Measurements from ENCODE around the gene KLC1. TPM values are rescaled to one million over a fixed set of nuclear protein-coding genes. Genes with fewer than 3 reads are reported as not detected.

KLC1 gene
- total RNA-seq, 1 donor from 2014 or later: 148 TPM

DNA sequence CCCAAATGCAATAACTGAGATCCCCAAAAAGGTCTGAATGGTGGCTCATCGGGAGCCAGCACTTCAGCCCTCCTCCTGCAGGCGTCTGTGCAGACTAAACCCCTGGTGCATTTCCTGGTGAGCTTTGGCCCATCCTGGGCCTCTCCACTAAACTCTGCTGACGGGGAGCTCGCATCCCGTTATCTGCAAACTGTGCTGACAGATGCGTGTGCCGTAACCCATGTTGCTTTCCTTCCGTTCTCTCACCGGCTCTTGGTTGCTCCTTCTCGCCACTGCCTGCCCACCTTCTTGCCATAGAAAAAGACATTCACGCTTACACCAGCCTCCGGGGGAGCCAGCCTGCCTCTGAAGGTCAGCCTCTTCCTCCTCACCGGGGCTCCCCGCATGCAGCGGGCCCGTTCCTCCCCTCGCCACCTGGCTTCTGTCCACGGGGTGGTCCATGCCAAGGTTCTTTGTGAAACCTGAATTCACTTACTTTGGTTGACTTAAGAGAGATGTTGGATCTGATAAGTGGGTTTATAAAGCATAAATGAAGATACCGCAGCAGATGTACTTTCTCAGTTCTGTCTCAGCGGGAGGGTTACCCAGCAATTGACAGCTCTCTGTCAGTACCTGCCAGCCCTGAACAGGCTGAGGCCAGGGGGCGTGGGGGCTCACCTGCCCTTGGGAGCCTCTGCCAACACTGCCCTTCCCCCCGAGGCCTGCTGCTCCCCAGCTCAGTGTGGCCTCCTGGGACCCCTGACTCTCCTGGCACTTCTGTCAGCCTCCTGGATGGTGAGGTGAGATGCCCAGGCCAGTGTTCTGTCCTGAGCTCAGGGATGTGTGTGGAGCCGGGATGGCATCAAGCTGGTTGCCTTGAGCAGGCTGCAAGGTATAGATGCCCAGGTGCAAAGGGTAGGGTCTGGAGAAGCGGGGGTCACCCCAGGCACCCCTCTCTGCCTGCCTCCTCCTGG lies 100.8 kb downstream of the KLC1 start:
- no peaks in the 10 kb centered on the region for H3K27me3 Mint-ChIP-seq (ENCODE audit: insufficient read depth)
- no peak overlapping the region for H3K4me3 Mint-ChIP-seq
- DNase-seq (ENCODE audit: low spot score): no peak
- no peaks in the 10 kb centered on the region for H3K4me1 Mint-ChIP-seq (ENCODE audit: low read depth)
- no peaks in the 10 kb centered on the region for H3K9me3 Mint-ChIP-seq
- H3K36me3 Mint-ChIP-seq (ENCODE audit: low read depth): peaks cover 7% of the 10 kb centered on the region
- intact Hi-C loops (cut with micrococcal nuclease): no loop called here
- H3K27ac Mint-ChIP-seq: no peak overlapping the region

GRCh38 chr14:103730490-103731035 lies 101.6 kb downstream of the KLC1 start:
- Mint-ChIP-seq H3K27ac (no peak overlapping the region), H3K4me3 (no peak overlapping the region)

DNA sequence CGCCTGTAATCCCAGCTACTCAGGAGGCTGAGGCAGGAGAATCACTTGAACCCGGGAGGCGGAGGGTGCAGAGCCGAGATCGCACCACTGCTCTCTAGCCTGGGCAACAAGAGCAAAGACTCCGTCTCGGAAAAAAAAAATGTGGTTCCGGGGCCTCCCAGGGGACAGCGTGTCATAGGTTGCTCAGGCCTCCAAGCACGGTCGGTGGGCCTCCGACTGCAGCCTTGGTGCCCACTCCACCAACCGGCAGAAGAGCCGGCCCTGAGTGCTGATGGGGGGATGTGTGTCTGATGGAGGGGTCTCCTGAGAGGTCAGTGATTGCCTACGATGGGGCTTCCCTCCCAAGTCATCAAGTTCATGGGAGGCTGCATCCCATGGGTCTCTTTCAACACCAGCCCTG lies 102.5 kb downstream of the KLC1 start:
- peaks cover 7% of the 10 kb centered on the region for H3K36me3 Mint-ChIP-seq (ENCODE audit: low read depth)
- no peak overlapping the region for H3K4me3 Mint-ChIP-seq
- no peaks in the 10 kb centered on the region for H3K27me3 Mint-ChIP-seq (ENCODE audit: insufficient read depth)
- H3K27ac Mint-ChIP-seq: no peak overlapping the region
- H3K4me1 Mint-ChIP-seq (ENCODE audit: low read depth): no peaks in the 10 kb centered on the region
- H3K9me3 Mint-ChIP-seq: no peaks in the 10 kb centered on the region
- no peak for DNase-seq (ENCODE audit: low spot score)
- intact Hi-C loops (cut with micrococcal nuclease): no loop called here

More at GRCh38 chr14:103730490-103731035, 101.6 kb downstream of the KLC1 start:
- Mint-ChIP-seq H3K36me3 (ENCODE audit: low read depth) (peaks cover 7% of the 10 kb centered on the region), H3K27me3 (ENCODE audit: insufficient read depth) (no peaks in the 10 kb centered on the region), H3K9me3 (no peaks in the 10 kb centered on the region), H3K4me1 (ENCODE audit: low read depth) (no peaks in the 10 kb centered on the region)
- intact Hi-C loops (cut with micrococcal nuclease): no loop called here
- DNase-seq (ENCODE audit: low spot score): no peak

DNA sequence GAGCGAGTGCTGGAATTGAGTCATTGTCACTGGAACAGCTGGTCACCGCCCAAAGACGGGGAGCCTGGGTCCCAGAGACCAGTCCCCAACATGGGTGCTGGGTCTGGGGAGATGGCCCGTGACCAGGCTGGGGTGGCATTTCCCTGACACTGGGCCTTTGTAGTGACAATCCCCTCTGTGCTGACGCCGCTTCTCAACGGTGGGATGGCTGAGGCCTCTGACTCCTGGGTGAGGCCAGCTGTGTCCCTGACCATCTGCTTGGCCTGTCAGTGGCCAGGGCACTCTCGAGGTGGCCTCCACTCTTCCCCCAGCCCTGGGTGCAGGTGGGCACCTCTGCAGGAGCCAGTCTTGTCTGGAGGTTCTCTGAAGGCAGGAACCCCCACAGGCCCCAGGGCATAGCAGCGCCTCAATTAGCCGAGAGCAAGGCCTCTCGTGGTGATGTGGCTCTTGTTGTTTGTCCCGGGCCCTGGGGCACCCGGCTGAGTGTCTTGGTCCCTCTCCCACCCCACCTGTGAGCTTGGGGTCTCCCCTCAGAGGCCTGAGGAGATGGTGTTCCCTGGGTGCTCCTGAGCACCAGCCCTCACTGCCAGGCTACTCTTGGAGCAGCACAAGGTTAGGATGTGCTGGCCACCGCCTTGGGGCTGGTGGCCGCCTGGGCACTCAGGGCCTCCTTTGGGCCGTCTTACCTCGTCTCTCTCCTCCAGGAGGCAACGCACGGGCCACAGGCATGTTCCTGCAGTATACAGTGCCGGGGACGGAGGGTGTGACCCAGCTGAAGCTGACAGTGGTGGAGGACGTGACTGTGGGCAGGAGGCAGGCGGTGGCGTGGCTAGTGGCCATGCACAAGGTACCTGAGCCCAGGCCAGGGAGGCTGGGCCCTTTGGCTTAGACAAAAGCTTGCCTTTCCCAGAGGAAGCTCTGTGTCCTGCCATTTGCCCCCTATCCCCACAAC lies 103.2 kb downstream of the KLC1 start:
- H3K4me3 Mint-ChIP-seq: no peak overlapping the region
- H3K27me3 Mint-ChIP-seq (ENCODE audit: insufficient read depth): no peaks in the 10 kb centered on the region
- no peak overlapping the region for H3K27ac Mint-ChIP-seq
- H3K9me3 Mint-ChIP-seq: no peaks in the 10 kb centered on the region
- intact Hi-C loops (cut with micrococcal nuclease): no loop called here
- H3K4me1 Mint-ChIP-seq (ENCODE audit: low read depth): no peaks in the 10 kb centered on the region
- peaks cover 7% of the 10 kb centered on the region for H3K36me3 Mint-ChIP-seq (ENCODE audit: low read depth)
- DNase-seq (ENCODE audit: low spot score): no peak

DNA sequence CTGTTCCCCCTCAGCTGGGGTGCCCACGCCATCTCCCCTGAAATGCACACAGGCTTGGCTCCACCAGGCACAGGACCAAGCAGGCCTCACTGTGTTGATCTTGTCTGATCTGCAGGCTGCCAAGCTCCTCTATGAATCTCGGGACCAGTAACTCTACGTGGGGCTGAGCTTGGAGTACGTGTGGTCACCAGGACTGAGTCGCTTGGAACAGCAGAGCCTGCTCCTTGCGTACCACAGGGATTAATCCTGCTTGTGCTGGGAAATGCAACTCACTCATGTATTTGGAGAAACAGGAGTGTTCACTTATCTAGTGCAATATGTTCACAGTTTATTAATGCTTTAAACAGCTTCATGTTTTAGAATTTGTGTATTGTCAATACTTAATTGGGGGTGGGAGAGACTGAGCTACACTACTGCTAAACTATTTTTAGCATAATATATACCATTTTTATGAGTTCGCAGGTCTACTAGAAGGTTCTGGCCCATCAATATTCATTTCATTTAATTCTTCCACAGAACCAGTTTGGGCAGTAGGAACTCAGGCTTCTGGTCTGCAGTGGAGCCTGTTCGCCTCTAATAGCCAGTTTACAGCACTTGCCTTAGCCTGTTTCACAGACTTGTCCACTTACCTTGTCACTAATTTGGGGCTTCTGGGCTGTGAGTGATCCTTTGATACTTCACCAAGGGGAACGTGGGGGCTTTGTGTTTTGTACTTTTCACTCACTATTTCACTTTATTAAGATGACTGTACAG lies 104.0 kb downstream of the KLC1 start:
- intact Hi-C loops (cut with micrococcal nuclease): no loop called here
- Mint-ChIP-seq H3K4me3 (no peak overlapping the region), H3K27me3 (ENCODE audit: insufficient read depth) (no peaks in the 10 kb centered on the region), H3K4me1 (ENCODE audit: low read depth) (no peaks in the 10 kb centered on the region), H3K27ac (no peak overlapping the region), H3K36me3 (ENCODE audit: low read depth) (peaks cover 7% of the 10 kb centered on the region), H3K9me3 (no peaks in the 10 kb centered on the region)
- no peak for DNase-seq (ENCODE audit: low spot score)

DNA sequence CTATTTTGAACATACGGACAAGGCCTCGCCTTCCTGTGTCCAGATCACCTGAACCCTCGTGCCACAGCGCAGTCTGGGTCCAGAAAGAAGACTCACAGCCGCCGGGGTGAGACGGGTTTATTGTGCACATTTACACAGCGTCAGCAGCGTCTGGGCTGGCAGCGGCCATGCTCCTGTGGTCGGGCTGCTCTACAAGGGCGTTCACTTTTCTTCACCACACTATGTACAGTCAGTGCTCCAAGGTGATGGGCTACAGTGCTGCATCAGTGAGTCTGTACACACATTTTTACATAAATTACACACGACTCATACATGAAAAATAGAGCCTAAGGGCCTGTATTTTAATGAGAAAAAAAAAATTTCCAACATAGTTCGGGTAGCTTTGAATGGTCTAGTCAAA lies 104.6 kb downstream of the KLC1 start:
- H3K27ac Mint-ChIP-seq: no peak overlapping the region
- no peaks in the 10 kb centered on the region for H3K4me1 Mint-ChIP-seq (ENCODE audit: low read depth)
- no peaks in the 10 kb centered on the region for H3K27me3 Mint-ChIP-seq (ENCODE audit: insufficient read depth)
- intact Hi-C loops (cut with micrococcal nuclease): no loop called here
- no peak overlapping the region for H3K4me3 Mint-ChIP-seq
- DNase-seq (ENCODE audit: low spot score): no peak
- H3K9me3 Mint-ChIP-seq: no peaks in the 10 kb centered on the region
- H3K36me3 Mint-ChIP-seq (ENCODE audit: low read depth): peaks cover 7% of the 10 kb centered on the region

- Mint-ChIP-seq H3K4me1 (ENCODE audit: low read depth) (no peaks in the 10 kb centered on the region), H3K9me3 (no peaks in the 10 kb centered on the region), H3K36me3 (ENCODE audit: low read depth) (peaks cover 3% of the 10 kb centered on the region), H3K27ac (no peak overlapping the region), H3K4me3 (no peak overlapping the region), H3K27me3 (ENCODE audit: insufficient read depth) (no peaks in the 10 kb centered on the region)
- DNase-seq (ENCODE audit: low spot score): no peak
- intact Hi-C loops (cut with micrococcal nuclease): no loop called here
Measured at GRCh38 chr14:103734081-103734888, 105.3 kb downstream of the KLC1 start.

- Mint-ChIP-seq H3K27me3 (ENCODE audit: insufficient read depth) (no peaks in the 10 kb centered on the region), H3K4me1 (ENCODE audit: low read depth) (no peaks in the 10 kb centered on the region), H3K36me3 (ENCODE audit: low read depth) (peaks cover 2% of the 10 kb centered on the region), H3K27ac (no peak overlapping the region), H3K4me3 (no peak overlapping the region), H3K9me3 (no peaks in the 10 kb centered on the region)
- intact Hi-C loops (cut with micrococcal nuclease): no loop called here
- DNase-seq (ENCODE audit: low spot score): no peak
Measured at GRCh38 chr14:103735022-103735421, 106.0 kb downstream of the KLC1 start.

- peaks cover 2% of the 10 kb centered on the region for H3K36me3 Mint-ChIP-seq (ENCODE audit: low read depth)
- no peak overlapping the region for H3K27ac Mint-ChIP-seq
- intact Hi-C loops (cut with micrococcal nuclease): no loop called here
- DNase-seq (ENCODE audit: low spot score): no peak
- H3K27me3 Mint-ChIP-seq (ENCODE audit: insufficient read depth): no peaks in the 10 kb centered on the region
- H3K9me3 Mint-ChIP-seq: no peaks in the 10 kb centered on the region
- no peaks in the 10 kb centered on the region for H3K4me1 Mint-ChIP-seq (ENCODE audit: low read depth)
- no peak overlapping the region for H3K4me3 Mint-ChIP-seq
Measured at GRCh38 chr14:103735439-103735814, 106.4 kb downstream of the KLC1 start.

DNA sequence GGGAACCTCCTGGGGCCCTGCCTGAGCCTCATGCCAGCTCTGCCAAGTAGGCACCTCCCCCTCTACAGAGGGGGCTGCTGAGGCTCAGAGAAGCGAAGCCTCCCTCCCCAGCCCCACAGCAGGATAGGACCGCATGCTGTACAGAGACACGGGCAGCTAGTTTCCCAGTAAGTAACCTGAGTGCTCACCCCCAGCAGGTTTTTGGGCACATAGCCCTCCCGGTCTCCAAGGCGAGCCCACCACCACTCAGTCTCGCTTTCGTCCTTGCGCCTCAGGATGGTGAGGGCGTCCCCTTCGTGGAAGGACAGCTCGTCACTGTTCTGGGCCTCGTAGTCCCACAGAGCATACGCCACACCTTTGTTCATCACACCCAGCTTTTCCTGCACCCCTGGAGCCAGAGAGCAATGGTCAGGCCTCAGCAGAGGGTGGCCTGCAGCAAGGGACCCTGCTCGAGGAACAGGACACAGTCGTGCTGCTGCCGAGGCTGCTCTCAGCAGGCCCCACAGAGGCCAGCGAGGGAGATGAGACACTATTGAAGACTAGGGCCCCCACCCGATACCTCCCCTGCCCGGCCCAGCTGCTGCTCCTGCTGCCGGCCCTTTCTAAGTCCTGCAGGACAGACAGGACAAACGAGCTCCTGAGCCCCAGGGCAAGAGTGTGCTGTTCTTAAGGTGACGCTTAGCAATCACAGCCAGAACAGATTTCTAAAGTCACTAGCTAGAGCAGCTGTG lies 107.0 kb downstream of the KLC1 start:
- H3K9me3 Mint-ChIP-seq: no peaks in the 10 kb centered on the region
- intact Hi-C loops (cut with micrococcal nuclease): no loop called here
- H3K27ac Mint-ChIP-seq: no peak overlapping the region
- H3K4me1 Mint-ChIP-seq (ENCODE audit: low read depth): no peaks in the 10 kb centered on the region
- peaks cover 2% of the 10 kb centered on the region for H3K36me3 Mint-ChIP-seq (ENCODE audit: low read depth)
- no peaks in the 10 kb centered on the region for H3K27me3 Mint-ChIP-seq (ENCODE audit: insufficient read depth)
- no peak overlapping the region for H3K4me3 Mint-ChIP-seq
- no peak for DNase-seq (ENCODE audit: low spot score)

DNA sequence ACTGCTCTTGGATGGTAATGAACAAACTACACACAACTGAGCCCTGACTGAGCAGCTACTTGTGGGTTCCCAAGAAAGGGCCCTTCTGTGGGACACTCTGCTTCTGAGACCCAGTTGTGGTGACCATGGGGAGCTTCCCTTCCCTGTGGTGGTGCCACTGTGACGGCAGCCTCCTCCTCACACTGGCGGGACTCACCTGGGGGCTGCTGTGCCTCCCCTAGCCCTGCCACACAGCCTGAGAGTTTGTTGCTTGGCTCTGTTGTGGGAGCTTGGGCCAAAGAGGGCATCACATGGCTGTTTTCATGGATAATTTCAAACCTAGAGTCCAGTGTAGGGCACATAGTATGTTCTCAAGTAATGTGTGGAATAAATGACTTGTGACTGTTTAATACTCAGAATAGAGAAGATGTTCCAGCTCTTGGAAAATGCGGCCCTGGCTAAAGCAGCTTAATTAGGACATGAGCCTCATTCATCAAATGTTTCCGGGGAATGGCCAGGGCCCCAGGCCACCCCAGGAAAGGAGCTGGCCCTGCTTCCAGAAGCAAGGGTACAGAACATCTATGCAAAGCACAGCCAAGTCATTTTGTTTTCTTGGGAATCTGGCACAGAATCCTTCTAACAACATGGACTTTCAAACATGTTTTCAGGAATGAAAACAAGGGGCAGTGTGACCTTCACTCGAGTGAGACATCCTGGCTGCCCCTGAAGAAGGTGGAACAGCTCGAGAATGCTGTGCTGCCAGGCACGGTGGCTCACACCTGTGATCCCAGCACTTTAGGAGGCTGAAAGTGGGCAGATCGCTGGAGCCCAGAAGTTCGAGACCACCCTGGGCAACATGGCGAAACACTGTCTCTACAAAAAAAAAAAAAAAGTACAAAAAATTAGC lies 107.8 kb downstream of the KLC1 start:
- H3K27ac Mint-ChIP-seq: no peak overlapping the region
- no peaks in the 10 kb centered on the region for H3K9me3 Mint-ChIP-seq
- peaks cover 2% of the 10 kb centered on the region for H3K36me3 Mint-ChIP-seq (ENCODE audit: low read depth)
- no peak for DNase-seq (ENCODE audit: low spot score)
- intact Hi-C loops (cut with micrococcal nuclease): no loop called here
- no peaks in the 10 kb centered on the region for H3K27me3 Mint-ChIP-seq (ENCODE audit: insufficient read depth)
- no peaks in the 10 kb centered on the region for H3K4me1 Mint-ChIP-seq (ENCODE audit: low read depth)
- no peak overlapping the region for H3K4me3 Mint-ChIP-seq
